Tibial nerve (tissue), 3 donors: ENCODE results near the gene HUNK.

Experiments
- POLR2A ChIP-seq, 2 donors: fragments of 450-650 bp; IDR thresholded peaks; one replicate each; pipeline ENCODE4 v1.6.1; 2017; ENCODE audit warnings: antibody characterized with exemption in 2 of 2, mild to moderate bottlenecking in 2 of 2, moderate library complexity in 2 of 2
- TF ChIP-seq, protein P1 (sequence below), 5 experiments: fragments of 200-600 bp in 3 of 5; fragments of 450-650 bp in 2 of 5; sonication (generic) in 3 of 5; IDR thresholded peaks; one replicate each; pipeline ENCODE4 v1.5.1; 2016 to 2019; ENCODE audit warnings: antibody characterized with exemption in 5 of 5, mild to moderate bottlenecking in 3 of 5, moderate library complexity in 2 of 5

DNA sequence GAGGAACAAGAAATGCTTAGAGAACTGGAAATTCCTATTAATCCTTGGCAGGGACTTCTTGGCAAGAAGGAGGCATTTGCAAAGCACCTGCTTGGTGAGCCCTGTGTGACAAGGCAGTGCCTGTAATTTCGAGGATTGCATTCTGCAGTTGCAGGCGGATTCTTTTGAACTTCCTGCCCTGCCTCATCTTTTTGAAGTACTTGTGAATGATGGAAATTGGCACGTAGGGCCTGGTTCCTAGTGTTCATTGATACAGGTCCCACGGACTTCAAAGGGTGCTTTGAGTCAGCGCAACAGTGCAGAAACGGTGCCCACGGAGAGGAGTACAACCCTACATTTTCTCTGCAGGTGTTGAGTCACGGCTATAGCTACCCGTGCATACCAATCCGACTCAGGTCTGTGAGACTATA, 6.4 kb downstream of the HUNK start:
- TF ChIP-seq, protein P1, sequence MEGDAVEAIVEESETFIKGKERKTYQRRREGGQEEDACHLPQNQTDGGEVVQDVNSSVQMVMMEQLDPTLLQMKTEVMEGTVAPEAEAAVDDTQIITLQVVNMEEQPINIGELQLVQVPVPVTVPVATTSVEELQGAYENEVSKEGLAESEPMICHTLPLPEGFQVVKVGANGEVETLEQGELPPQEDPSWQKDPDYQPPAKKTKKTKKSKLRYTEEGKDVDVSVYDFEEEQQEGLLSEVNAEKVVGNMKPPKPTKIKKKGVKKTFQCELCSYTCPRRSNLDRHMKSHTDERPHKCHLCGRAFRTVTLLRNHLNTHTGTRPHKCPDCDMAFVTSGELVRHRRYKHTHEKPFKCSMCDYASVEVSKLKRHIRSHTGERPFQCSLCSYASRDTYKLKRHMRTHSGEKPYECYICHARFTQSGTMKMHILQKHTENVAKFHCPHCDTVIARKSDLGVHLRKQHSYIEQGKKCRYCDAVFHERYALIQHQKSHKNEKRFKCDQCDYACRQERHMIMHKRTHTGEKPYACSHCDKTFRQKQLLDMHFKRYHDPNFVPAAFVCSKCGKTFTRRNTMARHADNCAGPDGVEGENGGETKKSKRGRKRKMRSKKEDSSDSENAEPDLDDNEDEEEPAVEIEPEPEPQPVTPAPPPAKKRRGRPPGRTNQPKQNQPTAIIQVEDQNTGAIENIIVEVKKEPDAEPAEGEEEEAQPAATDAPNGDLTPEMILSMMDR (IDR thresholded peaks at IDR 0.05): no peak
- no peak for TF ChIP-seq POLR2A (IDR thresholded peaks at IDR 0.05)
